Measurements from ENCODE around the gene BPIFB1.

- no peak for TF ChIP-seq CTCF (conservative IDR thresholded peaks at IDR 0.05)
- no peak for TF ChIP-seq ZFX (IDR thresholded peaks at IDR 0.05)
These were observed 60.5 kb downstream of the BPIFB1 start for GRCh38 chr20:33343521-33343920.
